ENCODE measurements around the gene ESYT1. TPM values are rescaled to one million over a fixed set of nuclear protein-coding genes. Genes with fewer than 3 reads are reported as not detected.

ESYT1 gene
- total and polyA plus RNA-seq, 10 of the 15 experiments (the other 5 are each of a cell fraction or from before 2014, with no cell fraction given): 47.5 to 120 (median 87.1) TPM

DNA sequence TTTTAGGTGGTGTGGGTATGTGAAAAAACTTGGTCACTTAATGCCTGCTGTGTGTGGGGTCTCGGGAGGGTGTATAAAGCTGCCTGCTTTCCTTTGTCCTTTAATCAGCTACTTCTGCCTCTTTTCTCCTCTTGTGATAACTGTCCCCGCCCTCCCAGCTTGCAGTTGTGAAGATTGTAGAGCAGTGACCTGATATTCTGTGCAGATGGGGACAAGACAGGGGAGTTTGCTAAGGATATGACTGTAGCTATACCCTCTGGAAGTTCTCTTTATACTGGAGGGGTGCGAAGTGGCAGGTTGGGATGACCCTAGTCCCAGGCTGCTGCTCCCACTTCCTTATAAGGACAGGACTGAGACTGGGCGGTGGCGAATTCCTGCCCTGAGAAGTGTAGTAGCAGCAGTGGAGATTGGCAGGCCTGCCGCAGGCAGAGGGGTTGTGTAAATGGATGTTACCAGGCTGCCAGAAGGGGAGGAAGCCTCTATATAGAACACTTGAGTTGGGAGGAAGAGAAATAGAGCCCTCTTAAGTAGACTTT is 30.9 kb downstream of the ESYT1 start (continued):
- TF ChIP-seq NR2C2 (IDR thresholded peaks at IDR 0.05; ENCODE audit: borderline replicate concordance, control insufficient read depth, insufficient read length, low read depth) (no peak), IRF4 (IDR thresholded peaks at IDR 0.05; ENCODE audit: low read depth, low read length) (no peak), NRF1 (conservative IDR thresholded peaks at IDR 0.05; ENCODE audit: low read depth, low read length) (no peak), CHD1 (IDR thresholded peaks at IDR 0.05; ENCODE audit: low read depth, low read length) (0 out of 2 replicates have a peak, but pooled peaks have one; percentile 53), PML (IDR thresholded peaks at IDR 0.05; ENCODE audit: low read length) (no peak), ZNF384 (IDR thresholded peaks at IDR 0.05; ENCODE audit: borderline replicate concordance, low read depth, low read length) (no peak), IKZF2 (IDR thresholded peaks at IDR 0.05) (no peak), FOS (IDR thresholded peaks at IDR 0.05; ENCODE audit: borderline replicate concordance, extremely low read depth, insufficient read length) (no peak), MEF2B (IDR thresholded peaks at IDR 0.05; ENCODE audit: partially characterized antibody, poor library complexity, severe bottlenecking) (no peak), YBX1 (IDR thresholded peaks at IDR 0.05) (no peak), RCOR1 (conservative IDR thresholded peaks at IDR 0.05; ENCODE audit: low read depth, low read length) (no peak), GABPA (IDR thresholded peaks at IDR 0.05; ENCODE audit: low read depth) (no peak), EED (IDR thresholded peaks at IDR 0.05; ENCODE audit: low read depth) (no peak), POU2F2 (IDR thresholded peaks at IDR 0.05; ENCODE audit: borderline replicate concordance, low read depth, low read length) (no peak), BMI1 (IDR thresholded peaks at IDR 0.05; ENCODE audit: borderline replicate concordance) (no peak), HCFC1 (IDR thresholded peaks at IDR 0.05; ENCODE audit: low read length) (no peak; the same call in 1 of the 2 replicates), FOXK2 (IDR thresholded peaks at IDR 0.05) (no peak), RB1 (IDR thresholded peaks at IDR 0.05; ENCODE audit: borderline replicate concordance) (no peak), GATAD2B (conservative IDR thresholded peaks at IDR 0.05; ENCODE audit: low read depth) (no peak), ZNF24 (IDR thresholded peaks at IDR 0.05) (no peak), RAD51 (IDR thresholded peaks at IDR 0.05) (no peak), MTA2 (IDR thresholded peaks at IDR 0.05; ENCODE audit: low read depth) (no peak)
- TF ChIP-seq, protein P1, sequence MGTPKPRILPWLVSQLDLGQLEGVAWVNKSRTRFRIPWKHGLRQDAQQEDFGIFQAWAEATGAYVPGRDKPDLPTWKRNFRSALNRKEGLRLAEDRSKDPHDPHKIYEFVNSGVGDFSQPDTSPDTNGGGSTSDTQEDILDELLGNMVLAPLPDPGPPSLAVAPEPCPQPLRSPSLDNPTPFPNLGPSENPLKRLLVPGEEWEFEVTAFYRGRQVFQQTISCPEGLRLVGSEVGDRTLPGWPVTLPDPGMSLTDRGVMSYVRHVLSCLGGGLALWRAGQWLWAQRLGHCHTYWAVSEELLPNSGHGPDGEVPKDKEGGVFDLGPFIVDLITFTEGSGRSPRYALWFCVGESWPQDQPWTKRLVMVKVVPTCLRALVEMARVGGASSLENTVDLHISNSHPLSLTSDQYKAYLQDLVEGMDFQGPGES (IDR thresholded peaks at IDR 0.05): no peak
- TF ChIP-seq, protein P2, sequence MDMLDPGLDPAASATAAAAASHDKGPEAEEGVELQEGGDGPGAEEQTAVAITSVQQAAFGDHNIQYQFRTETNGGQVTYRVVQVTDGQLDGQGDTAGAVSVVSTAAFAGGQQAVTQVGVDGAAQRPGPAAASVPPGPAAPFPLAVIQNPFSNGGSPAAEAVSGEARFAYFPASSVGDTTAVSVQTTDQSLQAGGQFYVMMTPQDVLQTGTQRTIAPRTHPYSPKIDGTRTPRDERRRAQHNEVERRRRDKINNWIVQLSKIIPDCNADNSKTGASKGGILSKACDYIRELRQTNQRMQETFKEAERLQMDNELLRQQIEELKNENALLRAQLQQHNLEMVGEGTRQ (IDR thresholded peaks at IDR 0.05; ENCODE audit: borderline replicate concordance, low read depth, low read length): no peak
- TF ChIP-seq, protein P3, sequence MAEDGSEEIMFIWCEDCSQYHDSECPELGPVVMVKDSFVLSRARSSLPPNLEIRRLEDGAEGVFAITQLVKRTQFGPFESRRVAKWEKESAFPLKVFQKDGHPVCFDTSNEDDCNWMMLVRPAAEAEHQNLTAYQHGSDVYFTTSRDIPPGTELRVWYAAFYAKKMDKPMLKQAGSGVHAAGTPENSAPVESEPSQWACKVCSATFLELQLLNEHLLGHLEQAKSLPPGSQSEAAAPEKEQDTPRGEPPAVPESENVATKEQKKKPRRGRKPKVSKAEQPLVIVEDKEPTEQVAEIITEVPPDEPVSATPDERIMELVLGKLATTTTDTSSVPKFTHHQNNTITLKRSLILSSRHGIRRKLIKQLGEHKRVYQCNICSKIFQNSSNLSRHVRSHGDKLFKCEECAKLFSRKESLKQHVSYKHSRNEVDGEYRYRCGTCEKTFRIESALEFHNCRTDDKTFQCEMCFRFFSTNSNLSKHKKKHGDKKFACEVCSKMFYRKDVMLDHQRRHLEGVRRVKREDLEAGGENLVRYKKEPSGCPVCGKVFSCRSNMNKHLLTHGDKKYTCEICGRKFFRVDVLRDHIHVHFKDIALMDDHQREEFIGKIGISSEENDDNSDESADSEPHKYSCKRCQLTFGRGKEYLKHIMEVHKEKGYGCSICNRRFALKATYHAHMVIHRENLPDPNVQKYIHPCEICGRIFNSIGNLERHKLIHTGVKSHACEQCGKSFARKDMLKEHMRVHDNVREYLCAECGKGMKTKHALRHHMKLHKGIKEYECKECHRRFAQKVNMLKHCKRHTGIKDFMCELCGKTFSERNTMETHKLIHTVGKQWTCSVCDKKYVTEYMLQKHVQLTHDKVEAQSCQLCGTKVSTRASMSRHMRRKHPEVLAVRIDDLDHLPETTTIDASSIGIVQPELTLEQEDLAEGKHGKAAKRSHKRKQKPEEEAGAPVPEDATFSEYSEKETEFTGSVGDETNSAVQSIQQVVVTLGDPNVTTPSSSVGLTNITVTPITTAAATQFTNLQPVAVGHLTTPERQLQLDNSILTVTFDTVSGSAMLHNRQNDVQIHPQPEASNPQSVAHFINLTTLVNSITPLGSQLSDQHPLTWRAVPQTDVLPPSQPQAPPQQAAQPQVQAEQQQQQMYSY (CRISPR knock-in tag; IDR thresholded peaks at IDR 0.05): no peak
